IgD-negative memory B cell (primary cell): ENCODE measurements around the gene BTF3L4. TPM values are rescaled to one million over a fixed set of nuclear protein-coding genes. Genes with fewer than 3 reads are reported as not detected.
"Not testable (repeated sequence)": the region's sequence is repeated elsewhere in the genome, so short reads cannot be mapped to it uniquely, and the experiment has no call there.

Experiments
- H3K27ac Mint-ChIP-seq, 3 donors: one replicate each; pipeline ENCODE4 v1.8.0; 2020 to 2022; ENCODE audit warnings: mild to moderate bottlenecking in 3 of 3, mixed read lengths in 3 of 3, moderate library complexity in 1 of 3
- H3K27me3 Mint-ChIP-seq: one replicate; pipeline ENCODE4 v1.8.0; 2021; ENCODE audit warnings: mixed read lengths
- H3K36me3 Mint-ChIP-seq: one replicate; pipeline ENCODE4 v1.8.0; 2020; ENCODE audit warnings: mild to moderate bottlenecking, mixed read lengths
- H3K4me1 Mint-ChIP-seq, 3 donors: one replicate each; pipeline ENCODE4 v1.8.0; 2020 to 2022; ENCODE audit warnings: mixed read lengths in 3 of 3, mild to moderate bottlenecking in 1 of 3
- H3K4me3 Mint-ChIP-seq, 4 donors: one replicate each; pipeline ENCODE4 v1.8.0; 2020 to 2022; ENCODE audit warnings: mild to moderate bottlenecking in 4 of 4, mixed read lengths in 4 of 4, moderate library complexity in 3 of 4
- H3K9me3 Mint-ChIP-seq, 3 donors: one replicate each; pipeline ENCODE4 v1.8.0; 2020 to 2021; ENCODE audit warnings: mixed read lengths in 3 of 3, mild to moderate bottlenecking in 1 of 3
- polyA plus RNA-seq: library from polyadenylated mRNA; unstranded; fragments of 300-500 nt; fragmentation: Illumina TruSeq; gene quantifications from one replicate; pipeline ENCODE4 v1.2.3, GENCODE V29; 2021

BTF3L4 gene
- 60.1 TPM for polyA plus RNA-seq

GRCh38 chr1:52056163-52056936 lies at the start of gene BTF3L4:
Gene BTF3L4, plus strand, starts transcription at chr1:52056295. Its CDS starts 3,553 bp downstream, at chr1:52059848.
- H3K4me1 Mint-ChIP-seq: peaks cover 34 to 43% (median 39%) of the 10 kb centered on the region in 3 donors
- H3K9me3 Mint-ChIP-seq: no peaks in the 10 kb centered on the region
- H3K27me3 Mint-ChIP-seq: no peaks in the 10 kb centered on the region
- H3K27ac Mint-ChIP-seq: peak within 1 kb of the TSS; percentile 86 to 98 (median 97)
- H3K4me3 Mint-ChIP-seq: peak within 1 kb of the TSS; percentile 92 to 99 (median 98)
- H3K36me3 Mint-ChIP-seq: no peaks in the 10 kb centered on the region

GRCh38 chr1:52007215-52008002 lies 48.7 kb upstream of the BTF3L4 start:
- H3K36me3 Mint-ChIP-seq: no peaks in the 10 kb centered on the region
- H3K27me3 Mint-ChIP-seq: peaks cover 12% of the 10 kb centered on the region
- H3K27ac Mint-ChIP-seq: no peak overlapping the region
- H3K9me3 Mint-ChIP-seq: no peaks in the 10 kb centered on the region
- no peak overlapping the region for H3K4me3 Mint-ChIP-seq
- H3K4me1 Mint-ChIP-seq: peaks cover 0 to 1% (median 0%) of the 10 kb centered on the region in 3 donors

- peaks cover 12% of the 10 kb centered on the region for H3K27me3 Mint-ChIP-seq
- no peaks in the 10 kb centered on the region for H3K36me3 Mint-ChIP-seq
- H3K4me3 Mint-ChIP-seq: peak overlapping the region in 1 of 4 donors; percentile 68
- H3K4me1 Mint-ChIP-seq: no peaks in the 10 kb centered on the region
- H3K27ac Mint-ChIP-seq: no peak overlapping the region
- H3K9me3 Mint-ChIP-seq: no peaks in the 10 kb centered on the region
Observed at GRCh38 chr1:52008071-52008809, 47.9 kb upstream of the BTF3L4 start.

GRCh38 chr1:52022133-52022532 lies 34.0 kb upstream of the BTF3L4 start:
- Mint-ChIP-seq H3K27me3 (no peaks in the 10 kb centered on the region), H3K4me1 (peaks cover 0 to 3% (median 1%) of the 10 kb centered on the region in 3 donors), H3K9me3 (no peaks in the 10 kb centered on the region), H3K27ac (peak overlapping the region in 1 of 3 donors; percentile 34), H3K36me3 (peaks cover 8% of the 10 kb centered on the region), H3K4me3 (no peak overlapping the region)

DNA sequence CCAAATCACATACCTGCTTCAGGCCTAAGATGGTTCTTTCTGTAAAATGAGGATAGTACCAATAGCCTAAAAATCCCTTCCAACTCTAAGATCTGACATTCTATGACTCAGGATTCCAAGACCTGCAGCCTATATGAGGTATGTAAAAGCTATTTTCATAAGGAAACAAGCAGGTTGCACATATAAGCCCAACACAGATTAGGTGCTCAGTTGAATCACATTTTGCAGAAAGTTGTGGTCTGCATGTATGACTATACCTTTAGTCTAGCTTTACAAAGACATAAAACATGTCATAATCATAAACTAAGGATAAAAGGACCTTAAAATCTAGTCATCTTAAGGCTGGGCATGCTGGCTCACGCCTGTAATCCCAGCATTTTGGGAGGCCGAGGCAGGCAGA lies 29.8 kb upstream of the BTF3L4 start:
- H3K4me1 Mint-ChIP-seq: peaks cover 12 to 13% (median 12%) of the 10 kb centered on the region in 3 donors
- H3K36me3 Mint-ChIP-seq: peaks cover 16% of the 10 kb centered on the region
- no peaks in the 10 kb centered on the region for H3K27me3 Mint-ChIP-seq
- H3K4me3 Mint-ChIP-seq: no peak overlapping the region
- no peak overlapping the region for H3K27ac Mint-ChIP-seq
- no peaks in the 10 kb centered on the region for H3K9me3 Mint-ChIP-seq

GRCh38 chr1:52028328-52028727 lies 27.8 kb upstream of the BTF3L4 start:
- H3K27ac Mint-ChIP-seq: no peak overlapping the region
- H3K36me3 Mint-ChIP-seq: peaks cover 17% of the 10 kb centered on the region
- H3K27me3 Mint-ChIP-seq: no peaks in the 10 kb centered on the region
- no peak overlapping the region for H3K4me3 Mint-ChIP-seq
- H3K4me1 Mint-ChIP-seq: peaks cover 25 to 27% (median 26%) of the 10 kb centered on the region in 3 donors
- no peaks in the 10 kb centered on the region for H3K9me3 Mint-ChIP-seq

DNA sequence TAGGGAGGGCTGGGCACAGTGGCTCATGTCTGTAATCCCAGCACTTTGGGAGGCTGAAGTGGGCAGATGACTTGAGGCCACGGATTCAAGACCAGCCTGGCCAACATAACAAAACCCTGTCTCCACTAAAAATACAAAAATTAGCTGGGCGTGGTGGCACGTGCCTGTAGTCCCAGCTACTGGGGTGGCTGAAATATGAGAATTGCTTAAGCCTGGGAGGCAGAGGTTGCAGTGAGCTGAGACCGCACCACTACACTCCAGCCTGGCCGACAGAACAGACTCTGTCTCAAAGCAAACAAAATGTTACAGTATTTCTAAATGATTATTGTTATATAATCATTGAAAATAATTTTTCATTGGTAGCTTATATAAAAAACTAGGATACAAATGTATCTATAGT lies 27.3 kb upstream of the BTF3L4 start:
- Mint-ChIP-seq H3K4me1 (peaks cover 25 to 33% (median 26%) of the 10 kb centered on the region in 3 donors), H3K36me3 (peaks cover 17% of the 10 kb centered on the region)
- not testable (repeated sequence) for H3K27me3 Mint-ChIP-seq, H3K27ac Mint-ChIP-seq, H3K9me3 Mint-ChIP-seq, H3K4me3 Mint-ChIP-seq

DNA sequence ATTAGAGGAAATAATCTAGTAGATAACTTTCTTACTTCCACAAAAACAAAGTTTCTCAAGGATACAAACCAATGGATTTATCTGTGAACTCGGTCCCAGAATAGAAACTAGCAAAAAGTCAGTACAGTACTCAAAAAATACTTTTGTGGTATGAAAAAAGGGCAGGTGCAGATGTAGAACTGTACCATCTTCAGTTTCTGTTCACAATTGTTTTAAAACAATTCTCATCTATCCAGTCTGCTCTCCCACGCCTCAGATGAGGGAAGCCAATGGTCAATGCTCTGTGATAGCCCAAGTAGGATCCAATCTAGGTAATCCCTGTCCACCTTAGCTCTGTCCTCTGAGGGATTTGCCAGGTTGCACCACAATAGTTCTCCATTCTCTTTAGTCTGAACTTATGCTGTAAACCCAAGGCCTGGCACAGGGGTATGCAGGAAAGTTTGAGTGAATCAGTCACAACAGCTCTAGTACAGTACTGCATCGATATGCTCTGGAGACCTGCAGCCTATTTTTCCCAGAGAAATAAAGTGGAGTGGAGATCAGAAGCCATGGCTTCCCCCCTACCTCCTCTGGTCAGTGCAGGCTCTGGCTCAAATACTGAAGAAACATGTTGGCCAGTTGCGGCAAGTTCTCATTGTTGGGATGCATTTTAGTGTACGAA lies 23.8 kb upstream of the BTF3L4 start:
- peak overlapping the region; percentile 94 to 95 (median 95) for H3K4me3 Mint-ChIP-seq
- peaks cover 12% of the 10 kb centered on the region for H3K36me3 Mint-ChIP-seq
- H3K4me1 Mint-ChIP-seq: peaks cover 27 to 37% (median 30%) of the 10 kb centered on the region in 3 donors
- H3K27ac Mint-ChIP-seq: peak overlapping the region; percentile 53 to 93 (median 89)
- no peaks in the 10 kb centered on the region for H3K9me3 Mint-ChIP-seq
- H3K27me3 Mint-ChIP-seq: no peaks in the 10 kb centered on the region

DNA sequence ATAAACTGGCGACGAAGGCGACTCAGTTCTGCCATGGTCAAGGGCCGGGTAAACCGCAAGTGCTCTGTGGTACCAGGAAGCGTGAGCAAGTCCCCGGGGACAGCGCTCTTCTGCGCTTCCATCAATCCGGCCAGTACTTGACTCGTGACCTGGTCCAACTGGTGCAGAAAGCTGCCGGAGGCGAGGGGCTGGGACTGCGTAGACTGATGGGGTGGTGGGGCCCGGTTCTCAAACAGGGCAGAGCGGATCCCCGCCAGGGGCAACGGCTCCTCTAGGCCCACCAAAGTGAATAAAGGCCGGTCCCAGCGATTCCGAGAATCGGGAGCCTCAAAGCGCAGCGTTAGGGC lies 23.3 kb upstream of the BTF3L4 start:
- Mint-ChIP-seq H3K27me3 (no peaks in the 10 kb centered on the region), H3K4me1 (peaks cover 27 to 37% (median 30%) of the 10 kb centered on the region in 3 donors), H3K36me3 (peaks cover 12% of the 10 kb centered on the region), H3K27ac (peak overlapping the region; percentile 89 to 93 (median 90)), H3K4me3 (peak overlapping the region; percentile 94 to 95 (median 95)), H3K9me3 (no peaks in the 10 kb centered on the region)

DNA sequence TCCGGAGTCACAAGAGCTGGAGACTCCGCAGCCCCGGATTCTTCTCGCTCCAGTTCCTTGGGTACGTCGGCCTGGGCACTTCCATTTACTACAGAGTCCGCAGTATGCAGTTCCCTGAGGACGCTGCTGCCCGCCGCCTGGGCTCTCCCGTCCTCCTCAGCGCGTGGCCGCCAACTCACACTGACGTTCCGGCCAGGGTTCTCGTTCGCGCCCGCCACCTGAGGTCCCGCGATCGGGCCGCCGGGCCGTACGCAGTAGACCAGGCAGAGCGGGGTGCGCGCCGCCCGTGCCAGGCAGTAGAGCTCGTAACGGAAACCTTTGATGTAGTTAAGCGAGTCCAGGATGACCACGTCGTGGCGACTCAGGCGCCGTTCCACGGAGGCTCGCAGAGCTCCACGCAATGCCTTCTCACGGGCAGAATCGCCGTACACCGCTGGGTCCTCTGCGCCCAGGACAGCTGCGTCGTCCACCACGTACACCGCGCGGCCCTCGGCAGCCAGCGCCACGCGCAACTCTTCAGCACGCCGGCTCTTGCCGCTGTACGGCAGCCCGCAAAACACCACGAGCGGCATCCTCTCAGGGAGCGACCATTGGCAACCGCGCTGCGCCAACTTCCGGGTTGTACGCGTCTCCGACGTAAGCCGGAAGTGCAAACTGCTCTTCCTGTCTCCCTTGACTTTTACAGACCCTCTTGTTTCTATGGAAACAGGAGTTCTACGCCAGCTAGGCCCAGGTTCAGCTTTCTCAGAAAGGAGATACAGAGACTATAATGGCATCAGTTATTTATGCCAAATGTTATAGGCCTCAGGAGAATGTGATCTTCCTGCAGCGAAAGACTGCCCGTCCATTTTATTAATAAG lies 22.7 kb upstream of the BTF3L4 start, which contains the start of gene KTI12:
TSS of gene KTI12 (minus strand) at position 621 of the 860 bp plus-strand sequence. CDS start at position 572, 49 bp downstream.
- Mint-ChIP-seq H3K36me3 (peaks cover 12% of the 10 kb centered on the region), H3K9me3 (no peaks in the 10 kb centered on the region), H3K4me1 (peaks cover 27 to 37% (median 30%) of the 10 kb centered on the region in 3 donors), H3K27ac (peak within 1 kb of the TSS; percentile 89 to 93 (median 90)), H3K4me3 (peak within 1 kb of the TSS; percentile 94 to 95 (median 95)), H3K27me3 (no peaks in the 10 kb centered on the region)

- Mint-ChIP-seq H3K36me3 (peaks cover 12% of the 10 kb centered on the region), H3K4me3 (peak overlapping the region; percentile 94 to 95 (median 95)), H3K9me3 (no peaks in the 10 kb centered on the region), H3K27ac (peak overlapping the region; percentile 89 to 93 (median 90)), H3K27me3 (no peaks in the 10 kb centered on the region), H3K4me1 (peaks cover 27 to 37% (median 30%) of the 10 kb centered on the region in 3 donors)
Observed at GRCh38 chr1:52034050-52034384, 22.1 kb upstream of the BTF3L4 start.

- Mint-ChIP-seq H3K27me3 (no peaks in the 10 kb centered on the region), H3K36me3 (peaks cover 5% of the 10 kb centered on the region), H3K27ac (no peak overlapping the region), H3K4me1 (peaks cover 7 to 15% (median 8%) of the 10 kb centered on the region in 3 donors), H3K4me3 (no peak overlapping the region), H3K9me3 (no peaks in the 10 kb centered on the region)
Observed at GRCh38 chr1:52037402-52037814, 18.7 kb upstream of the BTF3L4 start.

DNA sequence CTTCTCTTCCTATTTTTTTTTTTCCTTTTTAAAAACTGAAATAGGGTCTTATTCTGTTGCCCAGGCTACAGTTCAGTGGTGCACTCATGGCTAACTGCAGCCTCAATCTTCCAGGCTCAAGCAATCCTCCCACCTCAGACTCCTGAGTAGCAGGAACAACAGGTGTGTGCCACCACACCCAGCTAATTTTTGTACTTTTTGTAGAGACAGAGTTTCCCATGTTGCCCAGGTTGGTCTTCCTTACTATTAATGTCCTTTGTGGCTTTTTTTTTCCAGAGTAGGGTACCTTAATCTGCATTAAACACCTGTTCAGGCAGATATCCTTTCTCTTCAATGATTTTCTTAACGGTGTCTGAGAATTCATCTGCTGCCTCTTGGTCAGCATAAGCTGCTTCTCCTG lies 18.2 kb upstream of the BTF3L4 start:
- H3K4me1 Mint-ChIP-seq: peaks cover 4 to 11% (median 6%) of the 10 kb centered on the region in 3 donors
- H3K27ac Mint-ChIP-seq: no peak overlapping the region
- no peaks in the 10 kb centered on the region for H3K27me3 Mint-ChIP-seq
- no peaks in the 10 kb centered on the region for H3K9me3 Mint-ChIP-seq
- H3K36me3 Mint-ChIP-seq: peaks cover 5% of the 10 kb centered on the region
- no peak overlapping the region for H3K4me3 Mint-ChIP-seq
